Mucosa of descending colon (tissue), 3 donors: Measurements from ENCODE around the gene KRTAP12-4. TPM values are rescaled to one million over a fixed set of nuclear protein-coding genes. Genes with fewer than 3 reads are reported as not detected.

Experiments
- ATAC-seq: fragments of 200-7000 bp; cut with Tn5 transposase; one replicate; pipeline ENCODE4 v1.9.1; 2020; ENCODE audit warnings: mild to moderate bottlenecking, moderate library complexity
- DNase-seq, 3 donors: peaks; one replicate each; pipeline ENCODE4 v3.0.0-alpha.2; 2020
- H3K36me3 ChIP-seq: fragments of 200-600 bp; one replicate; pipeline ENCODE4 v1.8.0; 2021; ENCODE audit warnings: low read depth, mild to moderate bottlenecking
- H3K4me1 ChIP-seq: fragments of 200-600 bp; one replicate; pipeline ENCODE4 v1.8.0; 2021; ENCODE audit warnings: low read depth, mild to moderate bottlenecking
- H3K4me3 ChIP-seq: fragments of 200-600 bp; one replicate; pipeline ENCODE4 v1.8.0; 2021; ENCODE audit warnings: mild to moderate bottlenecking
- H3K9me3 ChIP-seq: fragments of 200-600 bp; one replicate; pipeline ENCODE4 v1.8.0; 2021; ENCODE audit warnings: mild to moderate bottlenecking
- intact Hi-C, 2 donors: fragments of 100-400 bp; cut with DNase I in 1 of 2; cut with micrococcal nuclease in 1 of 2; formaldehyde crosslinking; loops; one replicate each; pipeline versions ENCODE4 v1.11.0 to v1.11.1; 2022; cut with DNase I, micrococcal nuclease
- total RNA-seq, 3 donors: library from RNA; stranded (reverse); fragmentation: NEBNext Ultra II Directional in 2 of 3; extraction: Animal tissue kit (Norgen Biotek cat#: 25700) in 2 of 3; gene quantifications; one replicate each; pipeline versions ENCODE4 v1.2.1 to v1.2.4, GENCODE V29; 2021 to 2023
- TF ChIP-seq, protein P1 (sequence below): fragments of 200-600 bp; IDR thresholded peaks from one replicate; pipeline ENCODE4 v1.8.0; 2022; ENCODE audit warnings: antibody characterized with exemption, mild to moderate bottlenecking
- donor health status: DM: no; HTN: no; CAD: no; lungs with moderate emphysema.
- donor health status: DM: no; HTN: no; CAD: no.
- donor health status: DM: no; HTN: yes; CAD: no.

KRTAP12-4 gene
- total RNA-seq, 3 donors from 2014 or later = not detected

DNA sequence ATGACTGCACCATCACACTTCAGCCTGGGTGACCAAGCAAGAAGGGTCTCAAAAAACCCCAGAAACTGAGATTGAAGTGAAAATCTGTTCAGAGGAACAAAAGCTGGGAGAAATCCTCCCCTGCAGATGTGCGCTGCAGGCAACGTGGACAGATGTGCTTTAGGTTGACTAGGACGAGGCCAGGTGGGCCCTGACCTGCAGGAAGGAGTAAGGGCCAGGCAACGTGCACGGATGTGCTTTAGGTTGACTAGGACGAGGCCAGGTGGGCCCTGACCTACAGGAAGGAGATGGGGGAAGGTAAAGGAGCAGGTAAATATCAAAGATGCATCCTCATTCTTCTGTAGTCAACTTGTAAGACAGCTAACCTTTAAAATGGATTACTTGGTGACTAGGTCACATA lies 30.0 kb upstream of the KRTAP12-4 start:
- intact Hi-C loops = no loop called here
- H3K9me3 ChIP-seq = no peaks in the 10 kb centered on the region
- DNase-seq (no peak), ATAC-seq (no peak)
- TF ChIP-seq, protein P1, sequence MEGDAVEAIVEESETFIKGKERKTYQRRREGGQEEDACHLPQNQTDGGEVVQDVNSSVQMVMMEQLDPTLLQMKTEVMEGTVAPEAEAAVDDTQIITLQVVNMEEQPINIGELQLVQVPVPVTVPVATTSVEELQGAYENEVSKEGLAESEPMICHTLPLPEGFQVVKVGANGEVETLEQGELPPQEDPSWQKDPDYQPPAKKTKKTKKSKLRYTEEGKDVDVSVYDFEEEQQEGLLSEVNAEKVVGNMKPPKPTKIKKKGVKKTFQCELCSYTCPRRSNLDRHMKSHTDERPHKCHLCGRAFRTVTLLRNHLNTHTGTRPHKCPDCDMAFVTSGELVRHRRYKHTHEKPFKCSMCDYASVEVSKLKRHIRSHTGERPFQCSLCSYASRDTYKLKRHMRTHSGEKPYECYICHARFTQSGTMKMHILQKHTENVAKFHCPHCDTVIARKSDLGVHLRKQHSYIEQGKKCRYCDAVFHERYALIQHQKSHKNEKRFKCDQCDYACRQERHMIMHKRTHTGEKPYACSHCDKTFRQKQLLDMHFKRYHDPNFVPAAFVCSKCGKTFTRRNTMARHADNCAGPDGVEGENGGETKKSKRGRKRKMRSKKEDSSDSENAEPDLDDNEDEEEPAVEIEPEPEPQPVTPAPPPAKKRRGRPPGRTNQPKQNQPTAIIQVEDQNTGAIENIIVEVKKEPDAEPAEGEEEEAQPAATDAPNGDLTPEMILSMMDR = no peak
- H3K4me3 ChIP-seq = no peak overlapping the region
- H3K4me1 ChIP-seq = no peaks in the 10 kb centered on the region
- no peaks in the 10 kb centered on the region for H3K36me3 ChIP-seq

DNA sequence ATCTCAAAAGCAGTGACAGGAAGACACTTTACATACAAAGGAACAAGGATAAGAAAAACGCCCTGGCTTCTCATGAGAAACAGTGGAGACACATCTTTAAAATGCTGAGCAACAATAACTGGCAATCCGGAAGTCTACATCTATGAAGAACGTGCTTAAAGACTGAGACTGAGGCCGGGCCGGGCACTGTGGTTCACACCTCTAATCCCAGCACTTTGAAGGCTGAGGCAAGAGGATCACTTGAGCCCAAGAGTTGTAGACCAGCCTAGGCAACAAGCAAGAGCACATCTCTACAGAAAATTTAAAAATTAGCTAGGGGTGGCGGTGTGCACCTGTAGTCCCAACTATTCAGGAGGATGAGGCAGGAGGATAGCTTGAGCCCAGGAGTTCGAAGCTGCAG lies 29.6 kb upstream of the KRTAP12-4 start:
- H3K4me3 ChIP-seq = no peak overlapping the region
- no peaks in the 10 kb centered on the region for H3K9me3 ChIP-seq

GRCh38 chr21:44682580-44683151 lies 28.2 kb upstream of the KRTAP12-4 start:
- TF ChIP-seq, protein P1 = no peak
- Histone ChIP-seq H3K4me3 (no peak overlapping the region), H3K4me1 (no peaks in the 10 kb centered on the region), H3K9me3 (no peaks in the 10 kb centered on the region), H3K36me3 (no peaks in the 10 kb centered on the region)
- intact Hi-C loops = no loop called here
- DNase-seq (no peak), ATAC-seq (no peak)

More for the DNA sequence above, 29.6 kb upstream of the KRTAP12-4 start:
- Histone ChIP-seq H3K4me1 (no peaks in the 10 kb centered on the region), H3K36me3 (no peaks in the 10 kb centered on the region)
- TF ChIP-seq, protein P1 = no peak
- ATAC-seq (no peak), DNase-seq (no peak)
- intact Hi-C loops = no loop called here

DNA sequence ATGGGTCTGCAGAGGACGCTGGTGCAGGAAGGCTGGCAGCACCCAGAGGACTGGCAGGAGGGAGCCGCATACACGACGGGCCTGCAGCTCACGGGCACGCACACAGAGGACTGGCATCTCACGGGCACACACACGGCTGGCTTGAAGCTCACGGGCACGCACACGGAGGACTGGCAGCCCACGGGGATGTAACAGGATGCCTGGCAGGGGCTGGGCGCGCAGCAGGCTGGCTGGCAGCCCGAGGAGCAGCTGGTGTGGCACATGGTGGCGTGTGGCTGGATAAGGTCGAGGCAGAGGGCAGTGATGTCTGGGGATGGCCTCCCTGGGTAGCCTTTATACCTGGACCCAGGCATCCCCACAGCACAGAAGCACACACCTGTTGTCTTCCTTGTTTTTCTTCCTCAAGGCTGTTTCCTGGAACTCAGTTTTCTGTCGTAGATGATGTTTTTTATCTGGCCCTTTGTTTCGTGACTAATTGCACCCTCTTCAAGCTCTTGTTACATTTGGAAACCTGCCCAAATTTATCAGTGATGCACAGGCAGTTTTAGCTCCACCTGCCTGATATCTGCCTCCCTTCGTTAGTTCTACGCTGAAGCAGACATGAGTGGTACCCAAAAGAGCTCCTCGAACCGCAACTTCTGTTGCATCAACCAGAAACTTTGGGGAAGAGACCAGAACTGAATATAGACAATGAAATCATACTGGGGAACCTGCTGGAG lies 27.6 kb upstream of the KRTAP12-4 start, which contains the start of gene KRTAP12-1:
KRTAP12-1 (minus strand) TSS at position 303 of the 719 bp plus-strand sequence; CDS start at position 263, 40 bp downstream.
- Histone ChIP-seq H3K4me3 (no peak within 1 kb of the TSS), H3K36me3 (no peaks in the 10 kb centered on the region), H3K4me1 (no peaks in the 10 kb centered on the region), H3K9me3 (no peaks in the 10 kb centered on the region)
- intact Hi-C loops = no loop called here
- TF ChIP-seq, protein P1 = no peak
- DNase-seq = no peak
- no peak for ATAC-seq

DNA sequence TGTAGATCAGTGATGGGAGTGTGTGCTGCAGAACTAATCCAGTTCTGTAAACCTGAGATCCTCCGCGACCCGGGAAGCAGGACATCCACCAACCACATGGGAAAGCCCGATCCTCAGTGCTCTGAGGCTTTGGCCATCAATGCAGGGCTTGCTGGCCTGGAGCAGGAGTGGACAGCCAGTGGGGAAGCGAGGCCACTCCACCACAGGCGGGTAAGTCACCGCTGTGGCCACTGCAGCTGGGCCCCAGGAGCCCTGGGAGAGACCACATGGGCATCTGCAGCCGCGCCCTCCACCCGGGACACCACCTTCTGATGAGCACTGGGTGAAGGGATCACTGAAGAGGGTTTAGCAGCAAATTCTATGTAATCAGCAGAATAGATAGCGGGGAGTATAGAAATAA lies 26.7 kb upstream of the KRTAP12-4 start:
- intact Hi-C loops = no loop called here
- Histone ChIP-seq H3K4me1 (no peaks in the 10 kb centered on the region), H3K9me3 (no peaks in the 10 kb centered on the region), H3K36me3 (no peaks in the 10 kb centered on the region), H3K4me3 (no peak overlapping the region)
- TF ChIP-seq, protein P1 = no peak
- no peak for ATAC-seq
- DNase-seq = no peak
